Activated CD8-positive, alpha-beta memory T cell treated with anti-CD3 and anti-CD28 coated beads for 36 hours (primary cell): Measurements from ENCODE around the gene PHACTR1. TPM values are rescaled to one million over a fixed set of nuclear protein-coding genes. Genes with fewer than 3 reads are reported as not detected.

Source experiments
- CTCF ChIA-PET: fragments of 350-600 bp; sonication (Branson Sonifier 250); formaldehyde crosslinking; loops from one replicate; lab custom pipeline; 2021; ENCODE audit warnings: antibody characterized with exemption; lab: Charles Lee
- POLR2A ChIA-PET: fragments of 350-600 bp; sonication (Branson Sonifier 250); formaldehyde crosslinking; loops from one replicate; lab custom pipeline; 2021; ENCODE audit warnings: antibody characterized with exemption; lab: Charles Lee
- total RNA-seq, 2 experiments: library from RNA; stranded (reverse); gene quantifications; one replicate each; pipeline ENCODE4 v1.2.3, GENCODE V29; 2021

The PHACTR1 gene
- total RNA-seq, 2 experiments from 2014 or later: 0.02 TPM; not detected in 1

DNA sequence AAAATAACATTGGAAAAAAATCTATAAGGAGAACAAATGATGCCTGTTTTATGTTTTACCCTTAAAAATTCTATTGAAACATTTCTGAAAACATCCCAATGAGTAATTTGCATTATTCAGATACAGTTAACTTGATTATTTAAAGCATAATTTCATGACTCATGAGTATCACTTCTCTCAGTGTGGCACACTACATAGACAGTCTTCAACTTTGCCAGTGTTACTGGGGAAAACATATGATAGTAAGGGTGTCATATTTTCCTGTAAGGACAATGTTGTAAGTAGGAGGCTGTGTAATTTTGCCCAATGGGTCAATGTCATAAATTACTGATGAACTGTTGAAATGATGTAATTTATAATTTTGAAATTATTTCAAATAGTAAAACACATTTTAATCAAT, 125.5 kb downstream of the PHACTR1 start:
- ChIA-PET POLR2A (no interaction called here), CTCF (no interaction called here)

DNA sequence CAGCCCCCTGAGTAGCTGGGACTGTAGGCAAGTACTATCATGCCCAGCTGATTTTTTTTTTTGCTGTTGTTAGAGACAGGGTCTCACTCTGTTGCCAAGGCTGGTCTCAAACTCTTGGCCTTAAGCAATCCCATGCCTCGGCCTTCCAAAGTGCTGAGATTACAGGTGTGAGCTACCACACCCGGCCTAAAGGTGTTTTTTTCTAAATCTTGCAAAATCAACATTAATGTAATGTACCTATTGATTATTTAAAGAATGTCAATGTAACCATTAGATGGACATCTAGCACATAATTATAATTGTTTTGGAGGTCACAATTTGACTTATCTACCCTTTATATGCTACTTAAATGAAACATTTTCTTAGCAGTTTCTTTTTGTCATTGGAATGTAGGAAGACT, 126.1 kb downstream of the PHACTR1 start:
- CTCF ChIA-PET: no interaction called here
- POLR2A ChIA-PET: no interaction called here

DNA sequence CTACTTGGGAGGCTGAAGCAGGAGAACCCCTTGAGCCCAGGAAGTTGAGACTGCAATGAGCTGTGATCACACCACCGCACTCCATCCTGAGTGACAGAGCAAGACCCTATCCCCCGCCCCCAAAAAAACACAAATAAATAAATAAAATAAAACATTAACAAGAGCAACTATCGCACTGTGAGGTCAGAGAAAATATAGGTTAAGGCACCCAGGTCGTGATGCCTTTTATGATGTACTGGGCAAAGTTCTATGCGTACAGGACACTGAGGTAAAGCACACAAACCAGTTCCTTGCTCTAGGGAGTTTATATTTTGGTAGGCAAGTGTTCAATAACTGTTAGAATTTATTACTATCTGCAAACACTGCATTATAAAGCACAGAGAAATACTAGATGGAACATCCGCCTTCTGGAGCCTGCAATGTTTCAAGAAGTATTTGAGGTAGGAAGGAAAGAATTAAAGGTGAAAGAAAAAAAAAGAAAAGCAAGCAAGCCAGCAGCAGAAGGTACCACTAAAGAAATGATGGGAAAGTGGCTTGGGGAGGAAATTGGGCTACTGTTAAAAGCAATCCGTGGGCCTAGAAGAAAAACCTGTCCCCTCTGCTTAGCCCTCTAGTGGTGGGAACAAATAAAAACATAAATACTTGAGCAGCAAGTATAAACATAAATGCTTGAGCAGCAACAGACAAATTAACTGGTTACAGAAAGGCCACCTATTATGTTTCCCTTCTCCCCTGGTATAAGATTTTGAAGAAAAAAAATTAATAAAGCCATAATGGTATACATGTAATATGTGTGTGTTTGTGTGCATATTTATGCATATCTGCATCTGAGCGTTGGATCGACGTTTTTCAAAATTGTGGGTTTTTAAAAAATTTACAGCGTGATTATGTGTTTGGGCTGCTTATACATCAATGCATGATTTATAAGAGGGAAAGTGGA, 128.0 kb downstream of the PHACTR1 start:
- CTCF ChIA-PET: interaction anchor here (0.7 kb wide), 1 partner anchor 308 kb away, joined by 3 read pairs; no protein-coding TSS in a partner anchor
- POLR2A ChIA-PET: no interaction called here

DNA sequence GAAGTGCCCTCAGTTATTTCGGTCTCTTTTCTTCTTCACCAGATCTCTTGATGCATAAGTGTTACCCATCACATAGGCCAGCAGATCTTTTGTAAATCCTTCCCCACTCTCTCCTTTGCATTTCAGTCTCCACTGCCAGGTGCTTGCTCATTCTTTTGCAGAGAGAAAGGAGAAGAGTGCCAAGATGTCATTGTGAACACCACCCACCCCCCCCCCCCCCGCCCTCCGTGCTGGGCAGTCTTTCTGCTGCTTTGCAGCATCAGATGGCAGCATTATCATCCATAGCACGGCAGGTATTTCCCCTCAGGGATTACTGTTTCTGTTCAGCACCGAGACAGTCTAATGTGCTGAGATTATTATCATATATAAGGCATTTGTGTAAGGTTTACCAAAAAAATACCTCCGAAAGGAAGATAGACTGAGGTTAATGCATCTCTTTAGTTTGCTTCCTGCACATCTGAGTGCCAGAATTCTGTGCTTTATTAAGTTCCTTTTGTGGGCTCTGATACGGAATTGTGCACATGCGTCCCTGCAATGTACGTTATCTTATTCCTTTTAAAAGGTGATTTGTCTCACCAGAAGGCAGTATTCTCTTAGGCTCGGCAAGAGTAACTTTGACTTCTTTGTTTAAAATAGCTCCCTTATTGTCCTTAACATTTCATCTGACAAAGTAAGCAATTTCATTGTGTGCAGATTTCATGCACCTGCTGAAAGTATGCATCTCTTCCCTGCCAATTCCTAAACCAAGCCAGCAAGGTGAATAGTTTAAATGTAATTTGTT, 128.8 kb downstream of the PHACTR1 start:
- CTCF ChIA-PET: no interaction called here
- POLR2A ChIA-PET: no interaction called here

DNA sequence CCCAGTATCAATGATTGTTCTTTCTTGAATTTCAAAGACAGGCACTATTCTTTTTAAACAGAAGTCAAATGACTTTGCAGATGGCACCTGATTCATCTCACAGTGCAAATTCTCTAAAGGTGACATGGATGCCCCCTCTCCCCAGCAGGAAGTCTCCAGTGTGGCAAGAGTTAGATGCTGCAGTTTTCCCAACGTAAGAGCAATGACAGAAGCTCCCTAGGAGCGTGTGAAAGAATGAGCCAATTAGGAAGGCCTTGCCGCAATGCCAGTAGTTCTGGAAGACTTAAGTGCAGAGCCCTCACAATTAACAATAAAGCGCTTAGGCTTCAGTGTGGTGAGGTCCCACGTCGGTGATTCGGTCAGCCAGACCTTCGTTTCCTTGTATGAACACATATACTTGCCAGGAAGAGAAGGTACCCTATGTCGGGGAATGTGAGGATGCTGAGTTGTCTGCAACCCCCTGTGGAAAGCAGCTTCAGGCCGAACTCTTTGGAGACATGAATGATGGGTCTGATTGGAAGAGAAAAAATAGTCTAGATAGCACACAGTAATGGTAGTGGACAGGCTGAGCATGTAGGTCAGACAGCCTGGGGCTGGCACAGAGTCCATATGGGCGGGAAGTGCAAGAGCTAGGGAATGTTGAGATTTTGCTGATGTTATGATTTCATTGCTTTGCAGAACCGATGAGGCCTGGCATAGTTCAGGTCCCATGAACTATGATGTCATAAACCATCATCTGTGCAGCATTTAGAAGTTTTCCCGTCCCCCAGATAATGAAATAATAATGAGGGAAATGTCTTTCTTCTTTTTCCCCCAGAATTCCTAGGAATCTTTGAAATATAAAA, 132.6 kb downstream of the PHACTR1 start:
- ChIA-PET POLR2A (no interaction called here), CTCF (no interaction called here)

DNA sequence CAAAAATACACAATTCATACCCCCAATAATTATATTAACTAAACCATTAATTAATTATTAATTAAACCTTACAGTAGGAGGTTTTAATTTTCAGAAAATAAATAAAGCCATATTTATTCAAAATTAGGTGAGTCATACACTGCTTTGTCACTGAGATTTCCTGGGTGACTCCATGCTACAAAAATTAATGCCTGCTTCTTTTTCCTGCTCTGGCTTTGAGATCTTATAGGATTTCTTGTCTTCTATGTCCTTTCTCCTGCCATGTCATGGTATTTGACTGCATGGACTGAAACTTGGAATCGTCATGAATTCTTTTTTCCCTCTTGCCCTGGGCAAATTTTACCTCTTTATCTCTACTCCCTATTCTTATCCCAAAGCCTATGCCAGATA, 133.2 kb downstream of the PHACTR1 start:
- ChIA-PET POLR2A (no interaction called here), CTCF (no interaction called here)

DNA sequence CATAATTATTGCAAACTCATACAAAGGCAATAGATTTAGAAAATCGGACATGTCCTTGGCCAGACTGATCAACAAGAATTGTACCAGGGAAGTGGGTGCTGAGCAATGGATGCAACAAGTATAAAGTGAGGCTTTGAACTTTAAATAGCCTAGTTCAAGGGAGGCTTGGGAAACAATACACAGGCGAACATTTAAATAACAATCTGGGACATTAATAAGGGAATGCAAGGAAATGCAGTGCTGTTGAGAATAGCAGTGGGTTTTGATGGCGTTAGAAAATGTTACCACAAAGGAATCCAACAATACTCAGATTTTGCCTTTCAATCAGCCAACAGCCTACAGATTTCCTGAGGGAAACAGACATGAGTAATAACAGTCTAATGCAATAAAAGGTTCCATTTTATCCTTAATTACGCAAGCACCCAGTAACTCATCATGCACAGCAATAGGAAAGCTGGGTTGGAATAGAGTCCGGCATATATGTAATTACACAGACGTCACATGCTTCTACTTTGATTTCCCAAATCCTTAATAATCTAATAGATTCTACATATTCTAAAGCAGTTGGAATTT, 134.6 kb downstream of the PHACTR1 start:
- CTCF ChIA-PET: no interaction called here

DNA sequence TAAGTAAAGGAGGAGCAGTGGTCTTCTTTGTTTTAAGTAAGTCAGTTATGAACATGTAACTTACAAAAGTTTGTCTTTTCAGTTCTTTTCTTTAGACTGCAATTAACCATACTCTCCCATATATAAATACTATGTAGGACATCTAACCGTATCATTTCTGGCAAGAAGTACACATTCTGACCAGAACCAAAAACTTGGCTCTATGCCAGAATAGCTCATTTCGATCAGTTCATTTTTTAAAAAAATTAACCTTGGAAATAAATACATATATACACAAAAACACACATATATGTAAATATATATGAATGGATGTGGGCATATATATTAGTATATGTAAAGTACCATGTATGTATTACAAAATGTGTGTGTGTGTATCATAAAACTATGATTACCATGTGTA, 145.0 kb downstream of the PHACTR1 start:
- ChIA-PET POLR2A (no interaction called here), CTCF (no interaction called here)

More for the DNA sequence above, 134.6 kb downstream of the PHACTR1 start:
- POLR2A ChIA-PET: no interaction called here

DNA sequence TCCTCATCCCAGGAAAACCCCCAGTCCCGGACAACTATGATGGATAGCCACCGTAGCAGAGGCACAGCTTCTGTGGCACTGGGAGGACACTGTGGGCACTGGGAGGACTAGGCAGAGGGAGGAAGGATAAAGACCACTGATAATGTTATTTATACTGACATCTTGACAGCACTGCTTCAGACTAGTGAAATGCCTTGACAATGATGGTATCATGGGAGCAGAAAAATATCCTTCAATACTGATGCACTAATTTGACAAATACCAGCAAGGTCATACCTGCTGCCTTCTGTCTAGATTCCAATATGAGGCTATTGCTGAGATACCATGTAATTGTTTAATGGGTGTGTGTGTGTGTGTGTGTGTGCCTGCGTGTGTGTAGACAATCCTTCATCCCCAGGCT, 148.6 kb downstream of the PHACTR1 start:
- POLR2A ChIA-PET: no interaction called here
- CTCF ChIA-PET: no interaction called here

DNA sequence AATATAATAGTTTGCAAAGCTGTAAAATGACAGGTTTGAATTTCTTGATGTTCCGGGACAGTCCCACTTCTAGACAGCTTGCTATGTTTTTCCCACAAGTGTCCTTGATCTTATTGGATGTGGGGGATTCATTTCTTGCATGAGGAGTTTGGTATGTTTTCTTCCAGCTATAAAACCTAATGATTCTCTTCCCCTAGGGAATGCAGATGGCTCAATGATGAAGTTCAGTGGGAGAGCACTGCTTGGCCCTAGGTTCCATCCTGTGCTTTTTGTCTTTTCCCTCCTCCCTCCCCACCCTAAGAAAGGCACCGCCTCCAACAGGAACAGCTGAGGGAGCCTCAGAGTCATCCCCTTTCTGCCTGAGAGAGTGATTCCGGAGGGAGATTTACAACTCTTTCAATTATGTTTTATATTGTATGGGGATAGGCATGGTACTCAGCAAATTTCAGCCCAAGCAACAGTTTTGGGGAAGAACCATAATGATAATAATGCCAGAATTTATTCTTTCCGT, 149.2 kb downstream of the PHACTR1 start:
- POLR2A ChIA-PET: no interaction called here
- CTCF ChIA-PET: no interaction called here

DNA sequence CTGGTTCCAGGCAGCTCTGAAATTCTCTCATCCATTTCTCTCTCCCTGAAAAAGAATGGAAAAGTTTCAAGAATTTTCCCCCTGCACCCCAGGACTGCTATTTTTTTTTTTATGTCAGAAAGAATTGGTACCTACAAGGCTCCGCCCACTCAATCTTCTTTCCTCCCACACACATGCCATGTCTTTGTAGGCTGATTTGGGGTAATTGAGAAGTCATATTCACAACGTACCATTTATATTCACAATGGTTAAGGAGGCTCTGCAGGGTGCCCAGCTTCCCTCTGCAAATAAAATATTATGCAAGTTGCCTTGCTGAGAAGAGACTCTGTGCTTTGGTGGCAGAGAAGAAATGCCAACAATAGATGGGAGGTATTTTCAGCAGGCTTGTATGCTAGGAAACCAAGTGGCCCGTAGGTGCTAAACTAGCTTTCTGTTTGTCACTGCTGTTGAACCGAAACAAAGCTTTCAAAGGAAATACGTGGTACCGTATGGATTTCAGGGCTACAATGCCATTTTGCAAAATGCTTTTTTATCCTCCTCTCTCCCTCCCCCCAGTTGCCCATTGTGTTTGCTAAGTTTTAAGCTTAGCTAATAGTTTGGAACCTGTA, 150.0 kb downstream of the PHACTR1 start:
- ChIA-PET POLR2A (no interaction called here), CTCF (no interaction called here)

DNA sequence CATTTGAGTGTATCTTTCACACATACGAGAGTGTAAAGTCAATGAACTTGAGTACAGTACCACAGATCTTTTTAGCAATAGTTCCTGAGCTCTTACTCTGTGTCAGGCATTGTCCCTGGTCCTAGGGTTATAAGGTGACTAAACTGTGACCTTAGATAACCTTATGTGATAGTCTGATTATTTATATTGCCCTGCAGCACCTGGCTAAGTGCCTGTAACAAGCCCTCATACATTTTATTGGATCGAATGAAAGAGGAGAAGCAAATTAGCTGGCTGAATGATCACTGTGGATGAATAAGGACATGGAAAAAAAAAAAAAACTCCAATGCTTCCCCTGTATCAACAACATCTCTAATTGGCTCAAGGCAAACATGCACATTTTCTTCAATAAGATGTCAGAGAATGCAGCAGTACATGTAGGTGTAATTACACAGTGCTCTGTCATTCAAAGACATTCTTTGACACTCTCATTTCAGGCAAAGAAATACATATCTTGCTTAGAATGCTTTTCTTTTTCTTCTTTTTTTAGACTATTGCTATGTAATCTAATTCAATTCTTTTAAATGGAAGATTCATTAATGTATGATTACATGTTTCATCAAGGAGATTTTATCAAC, 153.4 kb downstream of the PHACTR1 start:
- ChIA-PET POLR2A (no interaction called here), CTCF (no interaction called here)

DNA sequence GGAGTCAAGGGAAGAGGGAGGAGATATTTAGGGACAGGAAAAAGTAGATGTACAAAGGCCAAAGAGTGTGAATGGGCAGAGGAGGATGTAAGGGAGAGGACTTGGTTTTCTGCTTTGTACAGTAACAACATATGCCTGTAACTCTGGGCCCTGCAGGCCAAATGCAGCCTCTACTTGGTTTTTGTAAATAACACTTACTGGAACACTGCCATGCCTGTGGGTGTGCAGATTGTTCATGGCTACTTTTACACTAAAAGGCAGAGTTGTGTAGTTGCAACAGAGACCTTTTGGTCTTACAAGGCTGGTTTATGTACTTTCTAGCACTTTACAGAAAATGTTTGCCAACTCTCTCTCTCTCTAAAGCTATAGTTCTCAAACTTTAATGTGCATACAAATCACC, 157.1 kb downstream of the PHACTR1 start:
- CTCF ChIA-PET: no interaction called here
- POLR2A ChIA-PET: no interaction called here

DNA sequence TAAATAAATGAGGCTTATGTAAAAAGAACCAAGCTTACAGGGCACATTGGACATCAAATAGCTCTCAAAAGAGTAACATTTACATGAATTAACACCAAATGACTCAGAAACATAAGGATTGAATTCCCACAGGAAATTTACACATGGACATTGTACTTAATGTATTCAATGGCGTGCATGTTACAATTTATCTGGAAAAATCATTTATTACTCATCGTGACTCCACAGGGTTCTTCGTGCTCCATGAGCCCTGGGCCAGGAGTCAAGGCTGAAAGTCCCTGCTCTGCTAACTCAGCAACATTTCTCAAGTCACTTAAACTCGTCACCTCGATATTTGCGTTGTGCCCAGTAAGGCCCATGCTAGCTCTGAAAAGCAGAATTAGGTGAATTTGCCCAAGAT, 158.5 kb downstream of the PHACTR1 start:
- ChIA-PET CTCF (no interaction called here), POLR2A (no interaction called here)

DNA sequence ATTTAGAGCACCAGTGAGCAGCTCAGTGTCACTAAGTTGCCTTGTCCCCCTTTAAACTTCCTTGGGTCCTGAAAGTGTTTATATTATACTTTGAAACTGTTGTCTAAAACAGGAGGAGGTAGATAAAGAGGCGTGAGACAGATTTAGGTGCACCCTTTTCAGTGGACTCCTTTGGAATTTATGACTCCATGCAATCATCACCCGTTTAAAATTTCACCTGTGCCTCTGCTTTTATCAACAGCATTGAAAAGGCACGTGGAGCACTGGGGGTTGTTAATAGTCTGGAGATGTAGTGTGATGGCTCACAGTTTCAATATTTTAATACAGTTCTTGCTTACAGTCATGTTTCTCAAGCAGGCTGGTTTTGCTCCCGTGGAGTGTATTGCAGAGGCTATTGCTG, 162.2 kb downstream of the PHACTR1 start:
- ChIA-PET CTCF (no interaction called here), POLR2A (no interaction called here)

DNA sequence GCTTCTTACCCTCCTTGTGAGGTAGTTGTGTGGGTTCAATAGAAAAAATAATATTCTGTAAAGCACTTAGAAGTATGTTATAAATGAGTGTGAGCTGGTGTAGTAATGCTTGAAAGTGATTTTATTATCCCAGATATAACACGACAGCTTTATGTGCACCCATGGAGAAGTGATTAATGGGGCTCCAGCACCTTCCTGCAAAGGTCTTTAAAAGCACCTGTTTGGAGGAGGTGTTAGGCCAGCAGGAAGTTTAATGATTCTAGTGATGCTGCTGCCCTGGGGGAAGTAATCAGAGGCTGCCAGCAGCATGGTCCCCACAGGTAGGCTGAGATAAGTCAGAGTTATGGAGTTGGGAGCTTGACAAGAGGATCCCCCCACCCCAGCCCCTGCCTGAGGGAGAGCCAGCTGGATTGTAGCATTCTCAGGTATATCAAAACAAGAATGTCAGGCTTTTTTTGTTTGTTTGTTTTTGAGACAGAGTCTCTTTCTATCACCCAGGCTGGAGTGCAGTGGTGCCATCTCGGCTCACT, 166.3 kb downstream of the PHACTR1 start:
- ChIA-PET CTCF (interaction anchor here (0.9 kb wide), 1 partner anchor 10 kb away, joined by 3 read pairs; no protein-coding TSS in a partner anchor), POLR2A (no interaction called here)

DNA sequence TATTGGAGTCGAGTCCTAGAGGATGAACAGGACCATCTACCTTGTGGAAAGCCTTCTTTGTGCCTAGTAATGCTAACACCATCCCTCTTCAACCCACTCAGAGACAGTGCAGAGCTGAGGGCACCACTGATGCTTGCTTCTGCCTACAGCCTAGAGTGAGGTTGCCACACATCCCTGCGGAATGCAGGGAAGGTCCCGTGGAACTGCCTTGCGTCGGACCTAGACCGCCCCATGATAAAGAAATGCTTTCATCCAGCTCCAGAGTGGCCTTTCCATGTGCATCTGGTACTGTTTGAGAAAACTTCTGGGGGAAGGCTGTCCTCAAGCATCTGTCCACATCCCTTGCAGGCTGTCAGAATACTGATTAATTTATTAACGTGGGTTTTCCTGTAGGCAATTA, 168.4 kb downstream of the PHACTR1 start:
- CTCF ChIA-PET: no interaction called here
- POLR2A ChIA-PET: no interaction called here
